HG03045 (cell line): ENCODE results near the gene AP3B2.
"Not testable (repeated sequence)": the region's sequence is repeated elsewhere in the genome, so short reads cannot be mapped to it uniquely, and the experiment has no call there.

ENCODE experiments used
- ATAC-seq: cut with Tn5 transposase; IDR thresholded peaks from one replicate; pipeline ENCODE4 v1.9.1; 2021; ENCODE audit warnings: mild to moderate bottlenecking, moderate library complexity; ENCODE audit not compliant: unreplicated experiment

Gene AP3B2

GRCh38 chr15:82709421-82710207 lies at the start of gene AP3B2:
Gene AP3B2 (minus strand): TSS chr15:82709875. CDS start chr15:82709706, 169 bp downstream.
- ATAC-seq: peak; percentile 95

- ATAC-seq: no peak
Observed at GRCh38 chr15:82751308-82751707, 41.6 kb upstream of the AP3B2 start.

GRCh38 chr15:82750831-82751180 lies 41.1 kb upstream of the AP3B2 start:
- ATAC-seq: peak; percentile 28

GRCh38 chr15:82749951-82750830 lies 40.5 kb upstream of the AP3B2 start:
- peak; percentile 92 for ATAC-seq

- ATAC-seq: no peak
Observed at GRCh38 chr15:82748315-82748714, 38.6 kb upstream of the AP3B2 start.

- ATAC-seq: no peak
Observed at GRCh38 chr15:82743810-82744209, 34.1 kb upstream of the AP3B2 start.

- no peak for ATAC-seq
Observed at GRCh38 chr15:82742134-82742533, 32.5 kb upstream of the AP3B2 start.

- ATAC-seq: no peak
Observed at GRCh38 chr15:82739086-82739485, 29.4 kb upstream of the AP3B2 start.

- no peak for ATAC-seq
Observed at GRCh38 chr15:82737975-82738374, 28.3 kb upstream of the AP3B2 start.

- no peak for ATAC-seq
Observed at GRCh38 chr15:82731527-82731926, 21.9 kb upstream of the AP3B2 start.

GRCh38 chr15:82730022-82730530 lies 20.4 kb upstream of the AP3B2 start:
- no peak for ATAC-seq

GRCh38 chr15:82726816-82727215 lies 17.1 kb upstream of the AP3B2 start:
- ATAC-seq: no peak

- ATAC-seq: no peak
Observed at GRCh38 chr15:82715003-82715402, 5.3 kb upstream of the AP3B2 start.

- no peak for ATAC-seq
Observed at GRCh38 chr15:82714016-82714415, 4.3 kb upstream of the AP3B2 start.

GRCh38 chr15:82712036-82712435 lies 2.4 kb upstream of the AP3B2 start:
- ATAC-seq: no peak

GRCh38 chr15:82710926-82711490 lies 1.3 kb upstream of the AP3B2 start:
- no peak for ATAC-seq

- ATAC-seq: no peak
Observed at GRCh38 chr15:82710208-82710555, 507 bp upstream of the AP3B2 start.

- ATAC-seq: no peak
Observed at GRCh38 chr15:82709081-82709420, 624 bp downstream of the AP3B2 start.

- not testable (repeated sequence) for ATAC-seq
Observed at GRCh38 chr15:82705856-82706255, 3.8 kb downstream of the AP3B2 start.

GRCh38 chr15:82699726-82700125 lies 9.9 kb downstream of the AP3B2 start:
- ATAC-seq: no peak

- no peak for ATAC-seq
Observed at GRCh38 chr15:82698711-82699345, 10.8 kb downstream of the AP3B2 start.
